ENCODE data around the gene DENND4A.

The DENND4A gene

DNA sequence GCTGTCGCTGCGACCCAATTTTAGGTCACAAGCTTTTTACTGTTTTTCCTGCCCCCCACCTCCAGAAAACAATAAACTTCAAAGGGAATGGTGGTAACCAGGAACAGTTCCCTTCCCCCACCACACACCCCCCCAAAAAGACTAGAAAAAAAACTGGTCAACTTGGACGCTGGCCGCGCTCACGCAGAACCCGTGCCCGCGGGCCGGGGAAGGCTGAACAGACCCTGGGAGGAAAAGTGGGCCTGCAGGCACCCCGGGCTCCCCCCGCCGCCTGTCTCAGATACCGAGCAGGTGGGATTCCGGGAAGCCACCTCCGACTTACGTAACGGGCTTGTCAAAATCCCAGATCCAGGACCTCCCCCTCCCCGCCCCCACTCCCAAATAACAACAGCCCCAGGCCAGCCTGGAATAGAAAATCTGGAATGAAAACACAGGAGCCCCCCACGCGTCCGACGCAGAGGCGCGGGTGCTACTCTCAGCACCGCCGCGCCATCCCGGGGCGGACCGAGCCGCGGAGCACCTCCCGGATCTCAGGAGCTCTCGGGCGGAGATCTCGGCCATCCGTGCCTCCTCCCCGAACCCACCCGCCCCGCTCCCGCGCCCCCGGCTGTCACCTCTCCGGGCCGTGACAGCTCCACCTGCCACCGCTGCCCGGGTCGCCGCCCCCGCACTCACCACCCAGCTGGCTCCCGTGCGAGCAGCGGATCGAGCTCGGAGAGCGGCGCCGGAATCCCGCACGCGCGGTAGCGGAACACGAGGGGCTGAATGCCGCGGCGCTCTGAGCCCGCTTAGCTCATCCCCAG is 557 bp downstream of the DENND4A start (continued):
- TF ChIP-seq ZBTB10 (tag by site-specific recombination; IDR thresholded peaks at IDR 0.05) (peak; percentile 83), ZNF610 (tag by site-specific recombination; IDR thresholded peaks at IDR 0.05; ENCODE audit: borderline replicate concordance) (0 out of 2 replicates have a peak, but pooled peaks have one; percentile 68), ZEB2 (tag by site-specific recombination; IDR thresholded peaks at IDR 0.05) (peak; percentile 98), ZNF10 (tag by site-specific recombination; IDR thresholded peaks at IDR 0.05) (no peak), ZBTB21 (tag by site-specific recombination; IDR thresholded peaks at IDR 0.05) (peak; percentile 75), BCL11A (tag by site-specific recombination; IDR thresholded peaks at IDR 0.05; ENCODE audit: low read depth) (peak; percentile 57; the same call in 1 of the 2 replicates), ZNF548 (tag by site-specific recombination; IDR thresholded peaks at IDR 0.05) (no peak), ZNF394 (tag by site-specific recombination; IDR thresholded peaks at IDR 0.05; ENCODE audit: borderline replicate concordance) (peak; percentile 74; the same call in 1 of the 2 replicates), ZNF48 (tag by site-specific recombination; IDR thresholded peaks at IDR 0.05) (no peak), ZNF639 (tag by site-specific recombination; IDR thresholded peaks at IDR 0.05) (peak; percentile 35), ZBTB11 (tag by site-specific recombination; conservative IDR thresholded peaks at IDR 0.05; ENCODE audit: low read depth) (peak; percentile 77)
- TF ChIP-seq, protein P1, sequence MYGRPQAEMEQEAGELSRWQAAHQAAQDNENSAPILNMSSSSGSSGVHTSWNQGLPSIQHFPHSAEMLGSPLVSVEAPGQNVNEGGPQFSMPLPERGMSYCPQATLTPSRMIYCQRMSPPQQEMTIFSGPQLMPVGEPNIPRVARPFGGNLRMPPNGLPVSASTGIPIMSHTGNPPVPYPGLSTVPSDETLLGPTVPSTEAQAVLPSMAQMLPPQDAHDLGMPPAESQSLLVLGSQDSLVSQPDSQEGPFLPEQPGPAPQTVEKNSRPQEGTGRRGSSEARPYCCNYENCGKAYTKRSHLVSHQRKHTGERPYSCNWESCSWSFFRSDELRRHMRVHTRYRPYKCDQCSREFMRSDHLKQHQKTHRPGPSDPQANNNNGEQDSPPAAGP (tag by site-specific recombination; IDR thresholded peaks at IDR 0.05), result peak; percentile 69; the same call in 1 of the 2 replicates
- TF ChIP-seq, protein P2, sequence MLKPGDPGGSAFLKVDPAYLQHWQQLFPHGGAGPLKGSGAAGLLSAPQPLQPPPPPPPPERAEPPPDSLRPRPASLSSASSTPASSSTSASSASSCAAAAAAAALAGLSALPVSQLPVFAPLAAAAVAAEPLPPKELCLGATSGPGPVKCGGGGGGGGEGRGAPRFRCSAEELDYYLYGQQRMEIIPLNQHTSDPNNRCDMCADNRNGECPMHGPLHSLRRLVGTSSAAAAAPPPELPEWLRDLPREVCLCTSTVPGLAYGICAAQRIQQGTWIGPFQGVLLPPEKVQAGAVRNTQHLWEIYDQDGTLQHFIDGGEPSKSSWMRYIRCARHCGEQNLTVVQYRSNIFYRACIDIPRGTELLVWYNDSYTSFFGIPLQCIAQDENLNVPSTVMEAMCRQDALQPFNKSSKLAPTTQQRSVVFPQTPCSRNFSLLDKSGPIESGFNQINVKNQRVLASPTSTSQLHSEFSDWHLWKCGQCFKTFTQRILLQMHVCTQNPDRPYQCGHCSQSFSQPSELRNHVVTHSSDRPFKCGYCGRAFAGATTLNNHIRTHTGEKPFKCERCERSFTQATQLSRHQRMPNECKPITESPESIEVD (tag by site-specific recombination; IDR thresholded peaks at IDR 0.05), result peak; percentile 3; the same call in 1 of the 2 replicates
- TF ChIP-seq, protein P3, sequence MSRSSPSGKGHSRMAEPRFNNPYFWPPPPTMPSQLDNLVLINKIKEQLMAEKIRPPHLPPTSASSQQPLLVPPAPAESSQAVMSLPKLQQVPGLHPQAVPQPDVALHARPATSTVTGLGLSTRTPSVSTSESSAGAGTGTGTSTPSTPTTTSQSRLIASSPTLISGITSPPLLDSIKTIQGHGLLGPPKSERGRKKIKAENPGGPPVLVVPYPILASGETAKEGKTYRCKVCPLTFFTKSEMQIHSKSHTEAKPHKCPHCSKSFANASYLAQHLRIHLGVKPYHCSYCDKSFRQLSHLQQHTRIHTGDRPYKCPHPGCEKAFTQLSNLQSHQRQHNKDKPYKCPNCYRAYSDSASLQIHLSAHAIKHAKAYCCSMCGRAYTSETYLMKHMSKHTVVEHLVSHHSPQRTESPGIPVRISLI (tag by site-specific recombination; IDR thresholded peaks at IDR 0.05), result peak; percentile 82

All from HEK293 (cell line).